Smooth muscle cell (in vitro differentiated cells): ENCODE measurements around the gene LHFPL6. TPM values are rescaled to one million over a fixed set of nuclear protein-coding genes. Genes with fewer than 3 reads are reported as not detected.

ENCODE experiments used
- DNase-seq: peaks from one replicate; lab custom pipeline; 2025; ENCODE audit not compliant: unreplicated experiment; lab: John Stamatoyannopoulos, UW
- H2AFZ ChIP-seq: fragments of 200-600 bp; sonication (generic); 2 replicates; pipeline ENCODE4 v1.6.0; 2016; ENCODE audit warnings: antibody characterized with exemption, low read depth, mild to moderate bottlenecking
- H3F3A ChIP-seq: fragments of 200-600 bp; sonication (generic); 2 replicates; pipeline ENCODE4 v1.6.0; 2017; ENCODE audit warnings: antibody characterized with exemption, low read depth
- H3K27ac ChIP-seq: fragments of 200-600 bp; sonication (generic); 2 replicates; pipeline ENCODE4 v1.5.1; 2016; ENCODE audit warnings: low read depth, mild to moderate bottlenecking
- H3K27me3 ChIP-seq: fragments of 200-600 bp; sonication (generic); 2 replicates; pipeline ENCODE4 v1.6.1; 2016; ENCODE audit warnings: low read depth, mild to moderate bottlenecking
- H3K36me3 ChIP-seq: fragments of 200-600 bp; sonication (generic); 2 replicates; pipeline ENCODE4 v1.5.1; 2016; ENCODE audit warnings: low read depth
- H3K4me1 ChIP-seq: fragments of 200-600 bp; sonication (generic); 2 replicates; pipeline ENCODE4 v1.5.1; 2016; ENCODE audit warnings: low read depth
- H3K4me2 ChIP-seq: fragments of 200-600 bp; sonication (generic); 2 replicates; pipeline ENCODE4 v1.6.0; 2016; ENCODE audit warnings: mild to moderate bottlenecking
- H3K4me3 ChIP-seq: fragments of 200-600 bp; sonication (generic); 2 replicates; pipeline ENCODE4 v1.5.1; 2016; ENCODE audit warnings: mild to moderate bottlenecking
- H3K79me2 ChIP-seq: fragments of 200-600 bp; sonication (generic); 2 replicates; pipeline ENCODE4 v1.6.0; 2016; ENCODE audit warnings: low read depth, mild to moderate bottlenecking
- H3K9ac ChIP-seq: fragments of 200-600 bp; sonication (generic); 2 replicates; pipeline ENCODE4 v1.6.0; 2016; ENCODE audit warnings: low read depth
- H3K9me3 ChIP-seq: fragments of 200-600 bp; sonication (generic); replicated peaks from 2 replicates; pipeline ENCODE4 v1.5.1; 2016; ENCODE audit warnings: low read depth
- H4K20me1 ChIP-seq: fragments of 200-600 bp; sonication (generic); 2 replicates; pipeline ENCODE4 v1.6.0; 2016; ENCODE audit warnings: low read depth
- CTCF ChIP-seq: fragments of 200-600 bp; sonication (generic); IDR thresholded peaks from 2 replicates; pipeline ENCODE4 v1.5.1; 2017; ENCODE audit warnings: borderline replicate concordance, mild to moderate bottlenecking, antibody characterized with exemption; ENCODE audit not compliant: insufficient read depth, poor library complexity, severe bottlenecking
- WGBS: methylation state at CpG from one replicate; pipeline ENCODE4 v1.1.7; 2016; ENCODE audit warnings: low lambda C conversion rate; 5-methylcytosine and 5-hydroxymethylcytosine counted together
- polyA plus RNA-seq: library from polyadenylated mRNA; unstranded; fragments of >200 nt; fragmentation: Nextera tagmentation; extraction: Ambion mirVana; gene quantifications from 2 replicates; pipeline ENCODE4 v1.2.1, GENCODE V29; 2016
- total RNA-seq: library from RNA; depleted of rRNA; stranded (reverse); fragments of >200 nt; gene quantifications from 2 replicates; pipeline ENCODE4 v1.2.3, GENCODE V29; 2014

The LHFPL6 gene
- total and polyA plus RNA-seq, 2 experiments from 2014 or later: 24.7 to 43.6 TPM

- no peak for TF ChIP-seq CTCF
- Histone ChIP-seq H4K20me1 (no peaks in the 10 kb centered on the region), H3K4me2 (no peak overlapping the region), H3K4me3 (no peak overlapping the region), H3K79me2 (peaks cover 29% of the 10 kb centered on the region), H3K27me3 (no peaks in the 10 kb centered on the region), H3K4me1 (no peaks in the 10 kb centered on the region), H3K9ac (no peak overlapping the region), H3K9me3 (no peaks in the 10 kb centered on the region), H3K36me3 (no peaks in the 10 kb centered on the region), H2AFZ (no peak overlapping the region), H3K27ac (no peak overlapping the region), H3F3A (no peaks in the 10 kb centered on the region)
- DNase-seq: no peak
- 49% methylated on average over 3 of the region's 3 CpGs for WGBS
Measured at GRCh38 chr13:39585219-39585618, 17.8 kb downstream of the LHFPL6 start.

DNA sequence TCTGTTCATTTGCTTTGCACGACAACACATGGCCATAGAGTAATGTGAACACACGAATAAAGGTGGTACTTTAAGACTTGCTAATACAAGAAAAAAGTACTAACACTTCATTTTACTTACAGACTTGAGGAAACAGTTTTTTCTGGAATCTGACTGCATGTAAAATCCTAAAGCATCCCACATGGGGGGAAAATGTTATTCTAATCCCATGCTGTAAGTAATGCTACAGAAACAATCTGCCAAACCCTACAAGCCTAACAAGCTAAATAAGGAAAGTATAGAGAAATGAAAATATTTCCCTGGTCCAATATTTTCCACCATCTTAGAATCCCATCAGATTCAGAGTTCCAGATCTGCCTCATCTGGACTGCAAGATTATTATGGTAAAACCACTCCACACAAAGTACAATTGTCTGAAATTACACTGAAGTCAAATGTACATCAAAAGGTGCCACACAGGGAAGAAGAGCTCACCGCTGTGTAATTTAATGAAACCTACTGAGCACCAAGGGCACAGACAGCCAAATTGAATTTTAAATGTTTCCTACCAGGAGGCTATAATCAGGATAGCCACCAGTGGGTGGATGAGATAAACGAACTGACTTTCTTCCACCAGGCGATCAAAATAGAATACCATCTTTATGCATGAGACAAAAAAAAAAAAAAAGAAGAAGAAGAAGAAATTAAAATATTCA, 22.0 kb downstream of the LHFPL6 start:
- H2AFZ ChIP-seq: no peak overlapping the region
- H3K4me2 ChIP-seq: no peak overlapping the region
- peaks cover 11% of the 10 kb centered on the region for H3K79me2 ChIP-seq
- no peaks in the 10 kb centered on the region for H4K20me1 ChIP-seq
- H3K27me3 ChIP-seq: no peaks in the 10 kb centered on the region
- no peak overlapping the region for H3K4me3 ChIP-seq
- WGBS: 71% methylated on average over 5 of the region's 5 CpGs
- no peaks in the 10 kb centered on the region for H3F3A ChIP-seq
- no peak for TF ChIP-seq CTCF
- no peak for DNase-seq
- no peak overlapping the region for H3K9ac ChIP-seq
- no peaks in the 10 kb centered on the region for H3K36me3 ChIP-seq
- H3K4me1 ChIP-seq: no peaks in the 10 kb centered on the region
- no peak overlapping the region for H3K27ac ChIP-seq
- no peaks in the 10 kb centered on the region for H3K9me3 ChIP-seq

- no peak overlapping the region for H3K4me2 ChIP-seq
- no peaks in the 10 kb centered on the region for H3K9me3 ChIP-seq
- no peak for TF ChIP-seq CTCF
- DNase-seq: no peak
- no peaks in the 10 kb centered on the region for H3K36me3 ChIP-seq
- H4K20me1 ChIP-seq: no peaks in the 10 kb centered on the region
- H3F3A ChIP-seq: no peaks in the 10 kb centered on the region
- no peak overlapping the region for H3K9ac ChIP-seq
- H2AFZ ChIP-seq: no peak overlapping the region
- H3K27ac ChIP-seq: no peak overlapping the region
- H3K4me3 ChIP-seq: no peak overlapping the region
- H3K4me1 ChIP-seq: no peaks in the 10 kb centered on the region
- WGBS: 85% methylated on average over 3 of the region's 3 CpGs
- no peaks in the 10 kb centered on the region for H3K27me3 ChIP-seq
- H3K79me2 ChIP-seq: peaks cover 17% of the 10 kb centered on the region
Measured at GRCh38 chr13:39578821-39579291, 24.1 kb downstream of the LHFPL6 start.
